DMS53 (cell line): ENCODE data around the gene CORO2A.

Experiments used
- DNase-seq: peaks from one replicate; lab custom pipeline; 2025; lab: John Stamatoyannopoulos, UW

CORO2A gene

DNA sequence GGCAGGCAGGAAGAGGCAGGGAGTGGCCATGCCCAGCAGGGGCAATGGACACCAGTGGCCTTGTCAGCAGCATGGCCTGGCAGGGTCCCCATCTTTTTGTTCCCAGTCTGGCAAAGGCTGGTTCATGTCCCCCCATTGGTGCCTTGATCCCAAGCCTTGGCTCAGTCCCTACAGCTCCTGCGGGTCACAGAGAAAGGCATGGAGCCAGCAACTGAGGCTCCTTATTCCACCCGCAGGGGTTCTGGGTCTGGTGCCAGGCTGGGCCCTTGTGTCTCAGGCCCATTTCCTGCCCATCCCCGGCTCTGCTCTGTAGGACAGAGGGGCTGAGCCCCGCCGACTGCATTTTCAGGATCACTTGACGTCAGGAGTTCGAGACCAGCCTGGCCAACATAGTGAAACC lies 87.4 kb downstream of the CORO2A start:
- DNase-seq, result no peak

DNA sequence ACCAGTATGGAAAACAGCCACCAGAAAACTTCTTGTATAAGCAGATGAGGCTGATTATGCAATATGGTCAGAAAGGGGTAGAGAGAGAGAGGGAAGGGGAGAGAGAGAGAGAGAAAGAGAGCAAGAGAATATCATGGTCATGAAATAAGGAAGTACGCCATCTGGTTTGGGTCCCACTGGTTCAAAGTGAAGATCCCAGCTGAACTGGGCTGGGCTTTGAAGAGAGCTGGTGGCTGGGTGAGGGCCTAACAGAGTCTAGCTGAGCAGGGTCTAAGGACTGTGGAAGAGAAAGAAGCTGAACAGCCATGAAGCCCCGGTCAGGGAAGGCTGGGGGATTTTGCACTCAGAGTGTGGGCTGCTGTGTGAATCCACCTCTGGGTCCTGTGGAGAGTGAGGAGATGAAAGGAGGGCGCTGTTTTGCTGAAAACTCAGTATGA lies 88.0 kb downstream of the CORO2A start:
- no peak for DNase-seq

DNA sequence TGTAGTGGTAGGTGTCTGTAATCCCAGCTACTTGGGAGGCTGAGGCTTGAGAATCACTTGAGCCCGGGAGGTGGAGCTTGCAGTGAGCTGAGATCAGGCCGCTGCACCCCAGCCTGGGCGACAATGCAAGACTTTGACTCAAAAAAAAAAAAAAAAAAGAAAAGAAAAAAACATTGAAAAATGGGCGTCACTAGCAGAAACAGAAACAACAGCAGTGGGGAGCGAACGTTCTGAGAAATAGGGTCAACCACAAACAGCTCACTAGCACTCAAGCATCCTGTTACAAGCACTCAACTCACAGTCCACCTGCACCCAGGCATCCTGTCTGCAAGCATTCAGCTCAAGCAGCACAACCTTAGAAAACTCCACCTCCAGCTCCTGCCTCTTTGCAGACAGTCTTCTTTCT lies 90.6 kb downstream of the CORO2A start:
- DNase-seq, result peak; percentile 84

DNA sequence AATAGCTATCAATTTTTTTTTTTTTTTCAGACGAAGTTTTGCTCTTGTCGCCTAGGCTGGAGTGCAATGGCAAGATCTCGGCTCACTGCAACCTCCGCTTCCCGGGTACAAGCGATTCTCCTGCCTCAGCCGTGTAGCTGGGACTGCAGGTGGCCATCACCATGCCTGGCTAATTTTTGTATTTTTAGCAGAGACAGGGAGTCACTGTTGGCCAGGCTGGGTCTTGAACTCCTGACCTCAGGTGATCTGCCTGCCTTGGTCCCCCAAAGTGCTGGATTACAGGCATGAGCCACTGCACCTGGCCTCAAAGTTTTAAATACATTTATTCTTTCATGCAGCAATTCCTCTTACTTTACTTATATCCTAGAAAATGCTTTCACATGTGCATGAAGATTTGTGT lies 91.0 kb downstream of the CORO2A start:
- DNase-seq, result no peak

DNA sequence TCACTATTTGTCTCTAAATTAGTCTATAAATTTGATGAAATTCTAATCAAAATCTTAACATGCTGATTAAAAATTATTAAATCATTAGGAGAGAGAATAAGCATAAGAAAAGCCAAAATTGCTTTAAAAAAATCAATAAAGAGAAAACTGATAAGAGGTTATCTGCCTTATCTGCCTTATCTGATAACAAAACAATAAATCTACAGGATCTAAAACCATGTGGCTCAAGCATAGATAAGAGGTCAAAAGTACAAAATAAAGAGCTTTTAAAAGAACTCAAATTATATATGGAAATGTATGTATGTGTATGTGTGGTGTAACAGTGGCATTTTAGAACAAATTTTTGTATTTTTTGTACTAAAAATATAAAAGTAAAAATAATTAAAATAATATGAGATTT lies 92.0 kb downstream of the CORO2A start:
- DNase-seq, result no peak

DNA sequence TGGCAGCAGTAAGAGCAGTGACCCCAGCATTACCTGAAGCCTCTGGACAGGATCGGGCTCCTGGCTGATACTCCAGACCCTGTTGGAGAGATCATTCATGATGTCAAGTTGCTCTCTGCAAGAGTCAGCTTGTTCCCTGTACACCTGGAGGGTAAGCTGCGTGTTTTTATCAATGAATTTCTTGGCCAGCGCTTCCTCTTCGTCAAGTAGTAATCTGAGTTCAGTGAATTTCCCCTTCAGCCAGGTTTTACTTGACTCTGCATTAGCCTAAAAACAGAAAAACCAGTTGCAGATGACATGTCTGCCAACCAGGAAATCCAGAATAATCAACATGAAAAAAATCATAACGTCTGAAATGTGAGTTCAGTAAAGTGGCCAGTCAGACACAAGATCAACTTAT lies 92.5 kb downstream of the CORO2A start:
- peak; percentile 76 for DNase-seq

DNA sequence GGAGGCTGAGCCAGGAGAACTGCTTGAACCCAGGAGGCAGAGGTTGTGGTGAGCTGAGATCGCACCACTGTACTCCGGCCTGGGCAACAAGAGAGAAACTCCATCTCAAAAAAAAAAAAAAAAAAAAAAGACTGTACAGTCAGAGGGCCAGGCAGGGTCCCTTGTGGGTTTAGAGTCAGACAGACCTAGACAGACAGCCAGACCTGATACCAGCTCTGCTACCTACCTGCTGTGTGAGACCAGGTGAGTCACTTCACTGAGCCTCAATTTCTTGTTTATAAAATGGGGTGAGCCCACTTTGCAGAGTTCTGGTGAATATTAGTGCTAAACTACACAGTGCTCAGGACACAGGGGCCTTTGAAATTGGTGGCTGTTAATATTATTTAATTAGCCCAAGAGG lies 93.1 kb downstream of the CORO2A start:
- DNase-seq, result peak; percentile 60

DNA sequence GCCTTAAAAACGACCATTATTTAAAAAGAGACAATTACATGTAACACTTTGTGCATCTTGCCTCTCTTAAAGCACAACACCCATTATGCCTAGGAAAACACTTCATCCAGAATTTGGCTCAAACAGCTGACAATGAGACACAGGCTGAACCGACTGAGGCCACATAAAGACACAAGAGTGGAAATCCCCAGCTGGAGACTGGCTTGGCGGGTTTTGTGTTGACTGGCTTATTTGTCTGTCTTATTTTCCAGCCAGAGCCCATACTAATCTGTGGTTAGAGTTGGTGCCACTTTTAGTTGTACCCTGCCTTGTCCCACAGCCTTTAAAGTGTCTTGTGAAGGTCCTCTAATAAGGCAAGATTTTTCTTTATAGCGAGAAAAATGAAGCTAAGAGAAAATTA lies 94.6 kb downstream of the CORO2A start:
- DNase-seq, result peak; percentile 81

DNA sequence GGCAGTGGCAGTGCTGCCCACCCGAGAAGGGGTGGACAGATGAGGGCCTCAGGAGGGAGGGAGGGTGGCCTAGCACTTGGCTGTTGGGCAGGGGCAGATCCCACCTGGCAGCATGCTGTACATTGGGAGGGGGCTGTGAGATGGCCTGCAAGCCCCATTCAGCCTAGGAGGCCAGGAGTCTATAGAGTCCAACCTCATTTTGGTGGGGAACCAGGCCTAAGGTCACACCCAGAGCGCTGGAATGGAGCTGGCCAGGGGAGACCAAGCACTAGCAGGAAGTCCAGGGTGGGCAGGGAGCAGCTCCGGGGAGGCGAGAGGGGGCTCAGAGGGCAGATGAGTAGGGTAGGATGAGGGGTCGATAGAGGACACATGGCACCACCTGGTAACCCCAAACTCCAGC lies 96.3 kb downstream of the CORO2A start:
- DNase-seq, result no peak

DNA sequence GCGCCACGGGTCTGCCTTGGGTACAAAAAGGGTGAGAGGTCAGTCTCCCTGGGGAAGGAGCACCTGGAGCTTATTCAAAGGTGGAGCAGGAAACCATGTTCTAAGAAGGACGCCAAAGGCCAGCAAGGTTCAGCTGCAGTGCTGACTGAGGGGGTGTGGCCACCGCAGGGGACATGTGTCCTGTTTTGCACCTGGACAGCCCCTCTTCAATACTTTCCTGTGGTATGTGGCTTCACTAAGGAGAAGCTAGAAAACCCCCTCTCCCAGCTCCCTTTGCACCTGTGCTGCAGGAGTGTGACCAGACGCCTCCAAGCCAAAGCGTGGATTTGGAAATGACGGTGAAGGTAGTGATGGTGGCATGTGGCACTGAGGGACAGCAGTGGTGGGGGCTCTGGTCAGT lies 97.0 kb downstream of the CORO2A start:
- no peak for DNase-seq

DNA sequence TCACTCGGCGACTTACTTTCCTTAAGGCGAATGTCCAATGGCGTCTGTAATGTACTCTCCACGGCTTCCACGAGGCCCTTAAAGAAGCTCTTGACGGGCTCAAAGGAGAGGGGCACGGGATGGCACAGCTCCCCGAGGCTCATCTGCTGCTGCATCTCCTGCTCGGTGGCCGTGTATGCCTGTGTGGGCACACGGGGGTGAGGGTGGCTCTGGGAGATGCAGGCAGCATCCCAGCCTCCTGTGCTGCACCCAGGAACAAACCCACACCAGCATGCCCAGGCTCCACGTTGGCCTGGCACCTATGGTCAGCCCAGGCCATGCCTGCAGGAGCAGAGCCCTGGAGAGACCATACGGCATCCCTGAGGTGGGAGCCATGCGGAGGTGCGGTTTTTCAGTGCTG lies 97.6 kb downstream of the CORO2A start:
- no peak for DNase-seq

DNA sequence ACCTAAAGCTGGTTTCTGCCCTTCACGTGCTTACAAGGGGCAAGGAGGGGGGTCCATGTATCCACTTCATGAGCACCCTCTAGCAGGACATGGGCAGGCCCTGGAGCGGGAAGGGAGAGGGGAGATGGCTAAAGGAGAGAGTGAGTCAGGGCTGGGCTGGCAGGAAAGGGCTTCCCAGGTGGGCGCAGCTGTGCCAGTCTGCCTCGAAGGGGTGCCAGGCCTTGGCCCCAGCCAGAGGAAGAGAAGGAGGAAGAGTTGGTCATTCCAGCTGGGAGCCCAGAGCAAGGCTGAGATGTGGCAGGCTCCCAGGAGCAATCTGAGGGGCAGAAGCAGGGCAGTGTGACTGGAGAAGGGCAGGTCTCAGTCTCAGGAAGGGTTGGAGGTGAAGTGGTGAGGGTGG lies 98.1 kb downstream of the CORO2A start:
- DNase-seq, result no peak

DNA sequence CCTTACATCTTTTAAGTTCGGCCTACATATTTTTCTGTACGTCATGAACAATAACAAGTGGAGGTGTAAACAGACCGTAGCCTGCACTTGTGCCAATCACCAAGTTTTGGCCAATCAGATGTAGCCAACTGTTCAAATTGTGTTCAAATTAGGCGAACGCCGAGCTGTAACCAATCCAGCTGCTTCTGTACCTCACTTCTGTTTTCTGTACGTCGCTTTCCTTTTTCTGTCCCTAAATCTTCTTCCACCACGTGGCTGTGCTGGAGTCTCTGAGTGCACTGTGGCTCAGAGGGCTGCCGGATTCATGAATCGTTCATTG lies 99.9 kb downstream of the CORO2A start:
- peak; percentile 21 for DNase-seq

DNA sequence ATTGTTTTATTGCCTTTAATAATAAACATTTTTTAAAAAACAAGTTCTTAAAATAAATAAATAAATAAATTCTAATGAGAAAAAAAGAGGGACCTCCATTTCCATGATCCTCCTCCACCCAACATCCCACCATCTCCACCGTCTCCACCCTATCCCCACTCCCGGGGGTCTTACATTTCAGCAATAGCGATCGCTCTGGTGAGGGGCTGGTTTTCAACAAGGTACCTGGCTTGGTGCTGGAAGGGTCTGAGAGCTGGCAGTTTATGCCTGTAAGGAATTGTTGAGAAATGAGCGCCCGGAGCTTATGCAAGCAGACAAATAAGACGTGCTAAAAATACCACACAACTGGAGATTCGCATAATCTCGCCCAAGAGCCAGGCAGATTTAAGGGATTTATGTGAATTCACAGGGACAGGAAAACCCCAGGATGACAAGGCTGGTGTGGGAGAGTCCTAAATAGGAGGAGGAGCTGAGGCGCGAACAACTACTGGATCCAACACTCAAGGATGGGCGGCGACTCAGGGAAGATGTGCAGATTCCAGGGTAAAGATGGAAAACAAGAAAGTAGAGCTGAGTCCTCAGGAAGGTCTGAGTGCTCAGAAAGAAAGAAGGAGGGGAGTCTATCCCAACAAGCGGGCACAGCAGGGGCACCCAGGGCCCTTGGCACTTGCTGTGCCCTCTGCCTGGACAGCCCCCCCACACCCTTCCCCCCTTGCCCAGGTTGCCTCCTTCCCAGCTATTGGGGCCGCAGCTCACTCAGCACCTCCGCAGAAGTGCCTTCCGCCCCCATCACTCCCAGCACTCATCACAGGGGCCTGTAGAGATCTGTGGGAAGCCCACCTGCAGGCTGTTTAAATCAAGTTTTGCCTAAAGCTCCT lies 100.5 kb downstream of the CORO2A start:
- DNase-seq, result peak; percentile 21

DNA sequence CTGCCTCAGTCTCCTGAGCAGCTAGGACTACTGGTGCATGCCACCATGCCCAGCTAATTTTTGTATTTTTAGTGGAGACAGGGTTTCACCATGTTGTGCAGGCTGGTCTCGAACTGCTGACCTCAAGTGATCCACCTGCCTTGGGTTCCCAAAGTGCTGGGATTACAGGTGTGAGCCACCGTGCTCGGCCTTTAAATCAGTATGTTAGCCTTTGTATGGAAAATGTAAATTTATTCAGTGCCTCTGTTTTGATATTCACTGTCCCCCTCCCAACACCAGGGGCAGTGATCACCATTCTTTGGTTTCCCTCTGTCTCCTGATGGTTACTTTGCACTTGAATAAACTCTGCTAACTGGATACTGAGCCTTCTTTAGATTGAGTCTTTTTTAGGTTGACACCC lies 101.8 kb downstream of the CORO2A start:
- DNase-seq, result peak; percentile 14

DNA sequence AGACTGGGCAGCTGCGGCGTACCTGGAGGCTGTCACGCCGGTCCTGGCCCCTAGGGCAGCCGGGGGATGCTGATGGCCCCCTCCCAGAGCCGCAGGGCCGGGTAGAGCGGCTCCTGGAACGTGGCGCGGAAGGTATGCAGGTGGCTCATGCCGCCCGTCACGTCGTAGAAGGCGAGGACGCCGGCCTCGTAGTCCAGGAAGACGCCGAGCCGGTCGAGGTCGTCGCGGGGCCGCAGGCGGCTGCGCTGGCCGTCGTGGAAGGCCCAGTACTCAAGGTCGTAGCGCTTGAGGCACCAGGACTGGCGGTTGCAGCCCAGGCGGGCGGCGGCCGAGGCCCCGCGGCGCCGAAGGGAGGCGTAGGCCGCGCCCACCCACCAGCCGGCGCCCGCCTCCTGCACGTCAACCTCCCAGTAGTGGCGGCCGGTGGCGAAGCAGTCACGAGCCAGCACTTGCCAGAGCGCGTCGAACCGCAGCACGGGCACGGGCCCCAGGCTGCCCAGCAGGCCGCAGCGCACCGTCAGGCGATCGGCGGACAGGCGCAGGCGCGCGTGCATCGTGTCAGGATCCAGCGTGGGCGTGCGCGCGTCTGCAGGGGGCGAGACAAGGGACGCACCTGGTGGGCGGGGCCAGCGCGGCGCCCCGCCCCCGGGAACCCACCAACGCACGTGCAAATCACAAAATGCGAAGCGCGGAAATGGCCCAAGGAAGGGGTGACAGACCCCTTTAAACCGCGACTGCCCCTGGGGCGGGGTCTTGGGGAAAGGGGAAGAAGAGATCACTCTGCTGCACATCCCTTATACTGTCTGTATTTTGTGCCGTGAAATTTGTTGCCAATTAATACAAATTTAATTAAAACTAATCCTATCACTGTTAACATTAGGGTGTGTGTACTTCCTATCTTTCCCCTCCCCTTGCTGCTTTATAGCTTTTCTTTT lies 104.8 kb downstream of the CORO2A start:
- DNase-seq, result no peak

DNA sequence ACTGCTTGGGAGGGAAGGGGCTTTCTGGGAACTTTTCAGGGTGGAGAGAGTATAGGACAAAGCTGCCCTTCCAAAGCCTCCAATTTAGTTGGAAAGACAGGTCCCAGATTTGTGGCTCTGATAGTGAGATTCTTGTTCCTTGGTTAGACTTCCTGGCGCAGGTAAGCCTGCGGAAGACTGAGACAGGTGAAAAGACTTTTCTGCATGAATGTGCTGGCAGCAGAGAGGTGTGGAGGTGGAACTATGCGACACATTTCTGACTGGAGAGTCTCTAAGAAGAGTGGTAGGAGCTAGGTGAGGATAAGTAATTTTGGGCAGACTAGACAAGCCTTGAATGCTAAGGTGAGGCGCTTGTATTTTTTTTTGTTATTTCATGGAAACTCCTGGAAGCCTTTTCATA lies 106.0 kb downstream of the CORO2A start:
- no peak for DNase-seq

DNA sequence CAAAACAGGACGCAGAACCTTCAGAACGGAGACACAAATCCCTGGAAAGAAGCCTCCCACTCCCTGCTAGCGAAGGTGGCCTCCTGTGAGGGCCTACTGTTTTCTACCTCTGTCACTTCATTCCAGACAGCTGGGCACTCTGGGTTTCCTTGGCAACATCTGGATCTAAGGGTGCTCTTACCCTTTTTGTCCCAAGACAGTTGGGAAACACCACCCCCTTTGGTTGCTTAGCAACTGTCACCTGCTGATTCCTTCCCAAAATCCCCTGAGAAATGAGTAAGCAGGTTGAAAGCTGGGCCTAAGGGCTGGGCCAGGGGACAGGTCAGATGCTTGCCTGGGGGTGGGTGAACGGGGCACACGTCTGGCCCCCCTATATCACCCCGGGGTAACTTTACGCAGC lies 106.5 kb downstream of the CORO2A start:
- peak; percentile 11 for DNase-seq

DNA sequence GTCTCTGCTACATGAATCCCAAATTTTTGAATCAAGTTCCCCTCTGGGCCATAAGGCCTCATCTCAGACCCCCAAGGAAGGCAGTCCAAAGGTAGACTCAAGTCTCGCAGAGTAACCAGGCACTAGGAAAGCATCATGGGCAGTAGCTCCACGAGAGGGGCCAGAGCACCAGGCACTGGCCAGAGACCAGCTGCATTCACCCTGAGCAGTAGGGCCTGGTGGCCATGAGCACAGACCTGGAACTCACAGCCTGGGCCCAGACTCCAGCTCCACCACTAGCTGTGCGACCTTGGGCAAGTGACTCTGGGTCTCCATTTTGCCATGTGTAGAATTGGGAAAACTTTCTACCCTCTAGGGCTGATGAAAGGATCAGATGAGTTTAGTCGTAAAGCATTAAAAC lies 107.4 kb downstream of the CORO2A start:
- DNase-seq, result no peak

DNA sequence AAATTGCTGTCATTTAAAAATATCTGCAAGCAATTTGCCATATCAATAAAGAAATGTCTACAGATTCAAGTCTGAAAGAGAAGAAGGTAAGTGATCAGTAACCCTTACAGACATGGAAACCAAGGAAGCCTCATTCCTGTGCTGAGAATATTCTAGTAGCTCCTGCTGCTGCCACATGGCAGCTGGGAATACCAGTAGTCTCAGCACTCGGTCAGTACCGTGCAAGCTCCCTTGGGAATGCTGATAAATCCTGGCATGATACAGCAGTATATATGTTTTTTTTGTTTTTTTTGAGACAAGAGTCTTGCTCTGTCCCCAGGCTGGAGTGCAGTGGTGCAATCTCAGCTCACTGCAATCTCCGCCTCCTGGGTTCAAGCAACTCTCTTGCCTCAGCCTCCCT lies 108.0 kb downstream of the CORO2A start:
- DNase-seq, result no peak

DNA sequence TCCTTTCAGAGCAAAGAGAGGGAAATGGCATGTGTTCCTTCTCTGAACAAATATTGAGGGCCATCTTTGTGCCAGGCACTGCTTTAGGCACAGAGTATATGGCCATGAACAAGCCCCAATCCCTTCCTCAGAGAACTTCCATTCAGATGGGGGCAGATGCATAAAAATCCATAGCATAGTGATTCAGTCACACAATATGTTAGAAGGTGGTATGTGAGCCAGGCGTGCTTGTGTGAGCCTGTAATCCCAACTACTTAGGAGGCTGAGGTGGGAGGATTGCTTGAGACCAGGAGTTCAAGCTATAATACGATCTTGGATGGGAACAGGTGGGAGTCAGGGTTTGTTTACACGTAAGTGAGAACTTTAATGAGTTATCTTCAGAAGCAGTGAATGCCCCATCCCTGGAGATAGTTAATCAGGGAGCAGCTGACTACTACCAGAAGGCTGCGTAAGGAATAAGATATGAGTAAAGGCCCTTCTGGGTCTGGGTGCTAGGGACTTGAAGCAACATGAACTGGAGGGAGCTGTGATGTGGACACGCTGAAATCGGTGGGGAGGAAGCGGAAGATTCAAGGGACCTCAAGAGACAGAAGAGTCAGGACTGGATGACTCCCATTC lies 108.8 kb downstream of the CORO2A start:
- no peak for DNase-seq

DNA sequence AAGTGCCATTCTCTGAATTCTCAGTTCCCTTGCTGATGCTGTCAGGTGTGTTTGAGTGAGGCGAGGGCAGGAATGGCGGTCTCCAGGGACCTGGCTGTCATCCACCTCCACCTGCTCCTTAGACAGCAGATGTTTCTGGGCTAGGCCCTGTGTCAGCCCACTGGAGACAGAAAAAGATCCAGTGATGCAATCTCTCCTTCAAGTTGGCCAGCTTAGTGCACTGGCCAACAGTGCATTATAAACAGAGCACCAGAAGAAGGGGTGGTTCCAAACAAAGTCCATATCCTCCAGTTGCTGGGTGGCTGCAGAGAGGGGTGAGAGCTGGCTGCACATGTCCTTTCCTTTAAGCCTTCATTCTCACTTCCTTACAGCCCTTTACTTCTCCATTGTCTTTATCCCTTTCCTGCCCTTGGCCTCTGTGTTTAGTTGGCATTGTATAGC lies 109.4 kb downstream of the CORO2A start:
- no peak for DNase-seq
